ENCODE data around the gene INVS. TPM values are rescaled to one million over a fixed set of nuclear protein-coding genes. Genes with fewer than 3 reads are reported as not detected.

The INVS gene
- total and polyA plus RNA-seq, 4 donors, result 5.7 to 28.1 (median 10.0) TPM

DNA sequence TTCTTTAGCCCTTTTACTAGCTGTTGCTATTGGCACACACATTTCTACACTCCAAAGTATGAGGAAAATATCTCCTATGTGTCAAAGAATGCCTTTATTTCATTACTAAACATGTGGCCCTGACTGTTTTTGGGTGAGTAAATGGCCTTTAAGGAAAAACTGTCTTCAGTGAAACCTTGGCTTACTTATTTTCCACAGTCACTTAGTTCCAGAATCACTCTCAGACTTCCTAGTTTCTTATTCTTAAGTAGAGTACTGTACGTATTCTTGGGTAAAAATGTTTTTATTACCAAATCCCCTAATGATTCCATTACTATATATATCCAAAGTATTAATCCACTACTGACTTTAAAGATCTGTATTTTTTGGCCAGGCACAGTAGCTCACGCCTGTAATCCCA lies 27.8 kb upstream of the INVS start:
- H3K27me3 ChIP-seq (ENCODE audit: control insufficient read depth in 4 of 4, insufficient read depth in 4 of 4, low read length in 3 of 4), result no peaks in the 10 kb centered on the region
- no peak overlapping the region for H3K9ac ChIP-seq (ENCODE audit: low read depth in 1 of 2, low read length in 2 of 2)
- H3K9me3 ChIP-seq (ENCODE audit: control insufficient read depth in 4 of 4, low read length in 3 of 4), result no peaks in the 10 kb centered on the region
- H3K4me3 ChIP-seq (ENCODE audit: low read depth in 1 of 3, low read length in 3 of 3), result no peak overlapping the region
- 91% methylated on average over 2 of the region's 2 CpGs for WGBS
- DNase-seq (ENCODE audit: low spot score), result no peak
- H3K36me3 ChIP-seq (ENCODE audit: control insufficient read depth in 4 of 4, insufficient read depth in 3 of 4, low read depth in 1 of 4, low read length in 3 of 4), result no peaks in the 10 kb centered on the region
- peaks cover 0 to 6% (median 3%) of the 10 kb centered on the region in 4 donors for H3K4me1 ChIP-seq (ENCODE audit: control insufficient read depth in 4 of 4, insufficient read depth in 4 of 4, low read length in 3 of 4)
- H3K27ac ChIP-seq (ENCODE audit: low read depth in 1 of 2, low read length in 2 of 2), result no peak overlapping the region
- no peak for TF ChIP-seq GABPA (IDR thresholded peaks at IDR 0.05 in 1 of 2, conservative IDR thresholded peaks at IDR 0.05 in 1 of 2)
- no peak for TF ChIP-seq JUND (IDR thresholded peaks at IDR 0.05)
- TF ChIP-seq, protein P1, sequence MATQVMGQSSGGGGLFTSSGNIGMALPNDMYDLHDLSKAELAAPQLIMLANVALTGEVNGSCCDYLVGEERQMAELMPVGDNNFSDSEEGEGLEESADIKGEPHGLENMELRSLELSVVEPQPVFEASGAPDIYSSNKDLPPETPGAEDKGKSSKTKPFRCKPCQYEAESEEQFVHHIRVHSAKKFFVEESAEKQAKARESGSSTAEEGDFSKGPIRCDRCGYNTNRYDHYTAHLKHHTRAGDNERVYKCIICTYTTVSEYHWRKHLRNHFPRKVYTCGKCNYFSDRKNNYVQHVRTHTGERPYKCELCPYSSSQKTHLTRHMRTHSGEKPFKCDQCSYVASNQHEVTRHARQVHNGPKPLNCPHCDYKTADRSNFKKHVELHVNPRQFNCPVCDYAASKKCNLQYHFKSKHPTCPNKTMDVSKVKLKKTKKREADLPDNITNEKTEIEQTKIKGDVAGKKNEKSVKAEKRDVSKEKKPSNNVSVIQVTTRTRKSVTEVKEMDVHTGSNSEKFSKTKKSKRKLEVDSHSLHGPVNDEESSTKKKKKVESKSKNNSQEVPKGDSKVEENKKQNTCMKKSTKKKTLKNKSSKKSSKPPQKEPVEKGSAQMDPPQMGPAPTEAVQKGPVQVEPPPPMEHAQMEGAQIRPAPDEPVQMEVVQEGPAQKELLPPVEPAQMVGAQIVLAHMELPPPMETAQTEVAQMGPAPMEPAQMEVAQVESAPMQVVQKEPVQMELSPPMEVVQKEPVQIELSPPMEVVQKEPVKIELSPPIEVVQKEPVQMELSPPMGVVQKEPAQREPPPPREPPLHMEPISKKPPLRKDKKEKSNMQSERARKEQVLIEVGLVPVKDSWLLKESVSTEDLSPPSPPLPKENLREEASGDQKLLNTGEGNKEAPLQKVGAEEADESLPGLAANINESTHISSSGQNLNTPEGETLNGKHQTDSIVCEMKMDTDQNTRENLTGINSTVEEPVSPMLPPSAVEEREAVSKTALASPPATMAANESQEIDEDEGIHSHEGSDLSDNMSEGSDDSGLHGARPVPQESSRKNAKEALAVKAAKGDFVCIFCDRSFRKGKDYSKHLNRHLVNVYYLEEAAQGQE (IDR thresholded peaks at IDR 0.05), result no peak

- no peaks in the 10 kb centered on the region for H3K9me3 ChIP-seq (ENCODE audit: control insufficient read depth in 4 of 4, low read length in 3 of 4)
Observed at GRCh38 chr9:100072805-100073204, 26.2 kb upstream of the INVS start.

More at GRCh38 chr9:100072805-100073204, 26.2 kb upstream of the INVS start:
- Histone ChIP-seq H3K27ac (ENCODE audit: low read depth in 1 of 2, low read length in 2 of 2) (no peak overlapping the region), H3K4me1 (ENCODE audit: control insufficient read depth in 4 of 4, insufficient read depth in 4 of 4, low read length in 3 of 4) (peaks cover 0 to 6% (median 1%) of the 10 kb centered on the region in 4 donors), H3K9ac (ENCODE audit: low read depth in 1 of 2, low read length in 2 of 2) (no peak overlapping the region), H3K4me3 (ENCODE audit: low read depth in 1 of 3, low read length in 3 of 3) (no peak overlapping the region), H3K36me3 (ENCODE audit: control insufficient read depth in 4 of 4, insufficient read depth in 3 of 4, low read depth in 1 of 4, low read length in 3 of 4) (no peaks in the 10 kb centered on the region), H3K27me3 (ENCODE audit: control insufficient read depth in 4 of 4, insufficient read depth in 4 of 4, low read length in 3 of 4) (no peaks in the 10 kb centered on the region)
- WGBS, result 77% methylated on average over 2 of the region's 2 CpGs
- TF ChIP-seq RAD21 (IDR thresholded peaks at IDR 0.05) (no peak), CTCF (IDR thresholded peaks at IDR 0.05; ENCODE audit: low read depth, low read length, missing input control) (no peak), TAF1 (conservative IDR thresholded peaks at IDR 0.05) (no peak), JUND (IDR thresholded peaks at IDR 0.05) (no peak), HNF4G (IDR thresholded peaks at IDR 0.05) (no peak), GABPA (IDR thresholded peaks at IDR 0.05 in 1 of 2, conservative IDR thresholded peaks at IDR 0.05 in 1 of 2) (no peak), EGR1 (IDR thresholded peaks at IDR 0.05; ENCODE audit: low read depth in 2 of 2) (no peak), HNF4A (conservative IDR thresholded peaks at IDR 0.05) (no peak), FOXA1 (IDR thresholded peaks at IDR 0.05) (no peak), MAX (IDR thresholded peaks at IDR 0.05) (no peak), NR2F2 (IDR thresholded peaks at IDR 0.05) (no peak), RXRA (IDR thresholded peaks at IDR 0.05) (no peak)
- TF ChIP-seq, protein P1 (IDR thresholded peaks at IDR 0.05), result no peak
- TF ChIP-seq, protein P2, sequence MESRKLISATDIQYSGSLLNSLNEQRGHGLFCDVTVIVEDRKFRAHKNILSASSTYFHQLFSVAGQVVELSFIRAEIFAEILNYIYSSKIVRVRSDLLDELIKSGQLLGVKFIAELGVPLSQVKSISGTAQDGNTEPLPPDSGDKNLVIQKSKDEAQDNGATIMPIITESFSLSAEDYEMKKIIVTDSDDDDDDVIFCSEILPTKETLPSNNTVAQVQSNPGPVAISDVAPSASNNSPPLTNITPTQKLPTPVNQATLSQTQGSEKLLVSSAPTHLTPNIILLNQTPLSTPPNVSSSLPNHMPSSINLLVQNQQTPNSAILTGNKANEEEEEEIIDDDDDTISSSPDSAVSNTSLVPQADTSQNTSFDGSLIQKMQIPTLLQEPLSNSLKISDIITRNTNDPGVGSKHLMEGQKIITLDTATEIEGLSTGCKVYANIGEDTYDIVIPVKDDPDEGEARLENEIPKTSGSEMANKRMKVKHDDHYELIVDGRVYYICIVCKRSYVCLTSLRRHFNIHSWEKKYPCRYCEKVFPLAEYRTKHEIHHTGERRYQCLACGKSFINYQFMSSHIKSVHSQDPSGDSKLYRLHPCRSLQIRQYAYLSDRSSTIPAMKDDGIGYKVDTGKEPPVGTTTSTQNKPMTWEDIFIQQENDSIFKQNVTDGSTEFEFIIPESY (IDR thresholded peaks at IDR 0.05), result no peak
- TF ChIP-seq, protein P3, sequence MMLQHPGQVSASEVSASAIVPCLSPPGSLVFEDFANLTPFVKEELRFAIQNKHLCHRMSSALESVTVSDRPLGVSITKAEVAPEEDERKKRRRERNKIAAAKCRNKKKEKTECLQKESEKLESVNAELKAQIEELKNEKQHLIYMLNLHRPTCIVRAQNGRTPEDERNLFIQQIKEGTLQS (IDR thresholded peaks at IDR 0.05), result no peak
- no peak for DNase-seq (ENCODE audit: low spot score)

Data from liver (tissue), 9 donors.